ENCODE results near the gene TTC3.
"Not testable (repeated sequence)": the region's sequence is repeated elsewhere in the genome, so short reads cannot be mapped to it uniquely, and the experiment has no call there.

TTC3 gene

GRCh38 chr21:37047079-37047478, 26.0 kb upstream of the TTC3 start:
- H3K9me3 ChIP-seq (ENCODE audit: insufficient read depth, low read length) = no peaks in the 10 kb centered on the region
- H3K4me2 ChIP-seq (ENCODE audit: low read length) = no peak overlapping the region
- H3K9ac ChIP-seq (ENCODE audit: low read length) = no peak overlapping the region
- TF ChIP-seq EZH2phosphoT487 (IDR thresholded peaks at IDR 0.05; ENCODE audit: low read depth) (no peak), CTCF (IDR thresholded peaks at IDR 0.05; ENCODE audit: low read depth, low read length) (no peak)
- H3K79me2 ChIP-seq (ENCODE audit: low read length) = no peaks in the 10 kb centered on the region
- H3K27ac ChIP-seq (ENCODE audit: low read length) = no peak overlapping the region
- no peaks in the 10 kb centered on the region for H3K27me3 ChIP-seq (ENCODE audit: low read depth, low read length)
- no peaks in the 10 kb centered on the region for H4K20me1 ChIP-seq (ENCODE audit: insufficient read depth, low read length)
- H3K4me1 ChIP-seq (ENCODE audit: low read length) = no peaks in the 10 kb centered on the region
- no peaks in the 10 kb centered on the region for H3K36me3 ChIP-seq (replicated peaks; ENCODE audit: low read depth, low read length)
- H3K4me3 ChIP-seq (ENCODE audit: low read length) = no peak overlapping the region
- H2AFZ ChIP-seq (ENCODE audit: low read depth, low read length) = no peak overlapping the region

DNA sequence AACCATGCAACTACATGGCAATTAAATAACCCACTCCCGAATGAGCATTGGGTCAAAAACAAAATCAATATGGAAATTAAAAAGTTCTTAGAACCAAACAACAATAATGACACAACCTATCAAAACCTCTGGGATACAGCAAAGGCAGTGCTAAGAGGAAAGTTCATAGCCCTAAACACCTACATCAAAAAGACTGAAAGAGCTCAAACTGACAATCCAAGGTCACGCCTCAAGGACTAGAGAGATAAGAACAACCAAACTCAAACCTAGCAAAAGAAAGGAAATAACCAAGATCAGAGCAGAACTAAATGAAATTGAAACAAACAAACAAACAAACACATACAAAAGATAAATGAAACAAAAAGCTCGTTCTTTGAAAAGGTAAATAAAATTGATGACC, 23.3 kb upstream of the TTC3 start:
- not testable (repeated sequence) for H4K20me1 ChIP-seq (ENCODE audit: insufficient read depth, low read length); H3K9ac ChIP-seq (ENCODE audit: low read length); H3K4me3 ChIP-seq (ENCODE audit: low read length); H2AFZ ChIP-seq (ENCODE audit: low read depth, low read length); H3K4me1 ChIP-seq (ENCODE audit: low read length); H3K9me3 ChIP-seq (ENCODE audit: insufficient read depth, low read length); H3K36me3 ChIP-seq (replicated peaks; ENCODE audit: low read depth, low read length); H3K79me2 ChIP-seq (ENCODE audit: low read length); H3K27ac ChIP-seq (ENCODE audit: low read length); H3K27me3 ChIP-seq (ENCODE audit: low read depth, low read length); H3K4me2 ChIP-seq (ENCODE audit: low read length)

DNA sequence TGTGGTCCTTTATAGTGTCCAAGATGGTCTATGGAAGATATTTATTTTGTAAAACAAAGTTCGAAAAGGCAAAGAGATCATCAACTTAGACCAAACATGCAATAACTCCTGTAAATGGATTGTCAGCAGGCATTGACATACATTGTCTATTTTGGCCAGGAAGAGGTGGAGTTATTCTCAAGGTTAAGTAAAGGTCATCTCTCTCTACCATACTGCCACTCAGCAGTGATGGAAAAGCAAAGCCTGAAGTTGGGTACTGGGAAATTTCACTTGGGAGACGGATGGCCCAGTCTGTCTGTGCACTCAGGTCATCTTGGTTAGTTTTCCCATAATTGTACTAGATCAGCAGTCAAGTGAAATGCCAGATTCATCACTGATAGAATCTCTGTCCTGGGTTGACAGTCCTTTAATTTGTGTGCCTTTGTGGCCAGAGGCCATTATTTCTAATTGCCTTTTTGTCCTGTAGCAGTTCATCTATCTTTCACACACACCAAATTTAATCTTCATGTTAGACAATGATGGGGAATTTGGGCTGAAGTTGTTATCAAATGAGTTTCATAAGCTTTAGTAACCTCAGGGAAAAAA, 17.7 kb upstream of the TTC3 start:
- Histone ChIP-seq H3K36me3 (replicated peaks; ENCODE audit: low read depth, low read length) (no peaks in the 10 kb centered on the region), H3K79me2 (ENCODE audit: low read length) (no peaks in the 10 kb centered on the region), H2AFZ (ENCODE audit: low read depth, low read length) (no peak overlapping the region), H3K27me3 (ENCODE audit: low read depth, low read length) (peaks cover 3% of the 10 kb centered on the region; the same call in 1 of the 2 replicates), H4K20me1 (ENCODE audit: insufficient read depth, low read length) (no peaks in the 10 kb centered on the region), H3K9me3 (ENCODE audit: insufficient read depth, low read length) (no peaks in the 10 kb centered on the region), H3K4me3 (ENCODE audit: low read length) (no peak overlapping the region), H3K9ac (ENCODE audit: low read length) (no peak overlapping the region), H3K27ac (ENCODE audit: low read length) (no peak overlapping the region), H3K4me2 (ENCODE audit: low read length) (no peak overlapping the region), H3K4me1 (ENCODE audit: low read length) (no peaks in the 10 kb centered on the region)
- TF ChIP-seq EZH2phosphoT487 (IDR thresholded peaks at IDR 0.05; ENCODE audit: low read depth) (no peak), CTCF (IDR thresholded peaks at IDR 0.05; ENCODE audit: low read depth, low read length) (no peak)

DNA sequence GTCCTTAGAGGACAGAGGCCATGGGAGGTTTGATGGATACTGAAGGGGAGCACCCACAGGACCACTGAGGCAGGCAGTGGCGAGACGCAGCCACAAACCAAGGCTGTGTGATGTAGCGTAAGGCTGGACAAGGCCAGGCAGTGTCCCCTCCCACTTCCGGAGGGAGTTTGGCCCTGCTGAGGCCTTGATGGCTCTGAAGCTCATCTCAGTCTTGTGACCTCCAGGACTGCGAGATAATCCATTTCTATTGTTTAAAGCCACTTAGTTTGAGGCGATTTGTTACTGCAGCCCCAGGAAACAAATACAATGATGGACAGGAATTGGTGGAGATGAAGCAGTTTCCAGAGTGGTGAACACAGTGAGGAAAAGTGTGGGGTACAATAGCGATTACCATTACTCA, 15.4 kb upstream of the TTC3 start:
- Histone ChIP-seq H3K9ac (ENCODE audit: low read length) (no peak overlapping the region), H3K27ac (ENCODE audit: low read length) (no peak overlapping the region), H4K20me1 (ENCODE audit: insufficient read depth, low read length) (no peaks in the 10 kb centered on the region), H3K79me2 (ENCODE audit: low read length) (no peaks in the 10 kb centered on the region), H3K4me2 (ENCODE audit: low read length) (no peak overlapping the region), H3K4me1 (ENCODE audit: low read length) (no peaks in the 10 kb centered on the region), H3K27me3 (ENCODE audit: low read depth, low read length) (peaks cover 3% of the 10 kb centered on the region; the same call in 1 of the 2 replicates), H3K4me3 (ENCODE audit: low read length) (no peak overlapping the region), H2AFZ (ENCODE audit: low read depth, low read length) (no peak overlapping the region), H3K36me3 (replicated peaks; ENCODE audit: low read depth, low read length) (no peaks in the 10 kb centered on the region), H3K9me3 (ENCODE audit: insufficient read depth, low read length) (no peaks in the 10 kb centered on the region)
- TF ChIP-seq EZH2phosphoT487 (IDR thresholded peaks at IDR 0.05; ENCODE audit: low read depth) (no peak), CTCF (IDR thresholded peaks at IDR 0.05; ENCODE audit: low read depth, low read length) (no peak)
